ENCODE data around the gene CDH18. TPM values are rescaled to one million over a fixed set of nuclear protein-coding genes. Genes with fewer than 3 reads are reported as not detected.
A peak's percentile ranks its signal among the peaks of the same experiment; 100 is the strongest.

Gene CDH18
- total and polyA plus RNA-seq, 4 donors = 0.03 to 2.4 TPM; not detected in 2

DNA sequence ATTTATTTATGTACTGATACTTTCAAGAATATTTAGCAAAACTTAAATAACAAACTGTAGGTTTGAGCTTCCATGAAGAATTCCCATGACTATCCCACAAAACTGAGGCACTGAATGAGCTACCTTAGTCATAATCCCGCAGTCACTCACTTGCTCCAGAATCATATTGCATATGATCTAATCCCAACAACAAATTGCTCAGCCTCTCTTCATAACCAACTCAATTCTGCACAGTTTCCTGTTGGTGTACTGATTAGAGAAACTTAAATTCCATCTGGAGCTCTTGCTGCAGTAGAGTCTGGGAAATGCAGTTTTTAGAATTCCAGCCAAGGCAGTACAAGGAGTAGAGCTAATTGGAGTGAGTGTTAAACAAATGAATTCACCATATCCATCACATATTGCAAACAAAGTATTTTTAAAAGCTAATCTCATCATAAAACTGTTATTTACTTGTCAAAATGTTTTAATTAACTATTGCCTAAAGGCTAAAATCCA is 35.7 kb upstream of the CDH18 start:
- Histone ChIP-seq H3K4me3 (no peak overlapping the region), H3K27ac (ENCODE audit: low read depth in 1 of 2, low read length in 1 of 2) (no peak overlapping the region), H3K4me1 (ENCODE audit: control insufficient read depth in 5 of 5, insufficient read depth in 5 of 5, low read length in 5 of 5) (no peaks in the 10 kb centered on the region), H3K36me3 (ENCODE audit: control insufficient read depth in 4 of 4, insufficient read depth in 4 of 4, low read length in 4 of 4) (no peaks in the 10 kb centered on the region), H3K9me3 (ENCODE audit: control insufficient read depth in 4 of 4, insufficient read depth in 3 of 4, low read length in 3 of 4) (peaks cover 0 to 6% (median under 1%) of the 10 kb centered on the region in 4 donors), H3K27me3 (ENCODE audit: control insufficient read depth in 3 of 3, insufficient read depth in 3 of 3, low read length in 2 of 3) (no peaks in the 10 kb centered on the region), H3K9ac (ENCODE audit: insufficient read depth in 1 of 2, low read length in 2 of 2) (no peak overlapping the region)
- ATAC-seq (ENCODE audit: insufficient read depth, low FRiP score) (no peak), DNase-seq (peak in 2 of 3 donors; percentile 14 to 41)
- 83 to 93% methylated on average over 1 of the region's 1 CpG for WGBS, 2 donors
- TF ChIP-seq, protein P1, sequence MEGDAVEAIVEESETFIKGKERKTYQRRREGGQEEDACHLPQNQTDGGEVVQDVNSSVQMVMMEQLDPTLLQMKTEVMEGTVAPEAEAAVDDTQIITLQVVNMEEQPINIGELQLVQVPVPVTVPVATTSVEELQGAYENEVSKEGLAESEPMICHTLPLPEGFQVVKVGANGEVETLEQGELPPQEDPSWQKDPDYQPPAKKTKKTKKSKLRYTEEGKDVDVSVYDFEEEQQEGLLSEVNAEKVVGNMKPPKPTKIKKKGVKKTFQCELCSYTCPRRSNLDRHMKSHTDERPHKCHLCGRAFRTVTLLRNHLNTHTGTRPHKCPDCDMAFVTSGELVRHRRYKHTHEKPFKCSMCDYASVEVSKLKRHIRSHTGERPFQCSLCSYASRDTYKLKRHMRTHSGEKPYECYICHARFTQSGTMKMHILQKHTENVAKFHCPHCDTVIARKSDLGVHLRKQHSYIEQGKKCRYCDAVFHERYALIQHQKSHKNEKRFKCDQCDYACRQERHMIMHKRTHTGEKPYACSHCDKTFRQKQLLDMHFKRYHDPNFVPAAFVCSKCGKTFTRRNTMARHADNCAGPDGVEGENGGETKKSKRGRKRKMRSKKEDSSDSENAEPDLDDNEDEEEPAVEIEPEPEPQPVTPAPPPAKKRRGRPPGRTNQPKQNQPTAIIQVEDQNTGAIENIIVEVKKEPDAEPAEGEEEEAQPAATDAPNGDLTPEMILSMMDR (IDR thresholded peaks at IDR 0.05; ENCODE audit: control extremely low read depth, extremely low read depth) = no peak

DNA sequence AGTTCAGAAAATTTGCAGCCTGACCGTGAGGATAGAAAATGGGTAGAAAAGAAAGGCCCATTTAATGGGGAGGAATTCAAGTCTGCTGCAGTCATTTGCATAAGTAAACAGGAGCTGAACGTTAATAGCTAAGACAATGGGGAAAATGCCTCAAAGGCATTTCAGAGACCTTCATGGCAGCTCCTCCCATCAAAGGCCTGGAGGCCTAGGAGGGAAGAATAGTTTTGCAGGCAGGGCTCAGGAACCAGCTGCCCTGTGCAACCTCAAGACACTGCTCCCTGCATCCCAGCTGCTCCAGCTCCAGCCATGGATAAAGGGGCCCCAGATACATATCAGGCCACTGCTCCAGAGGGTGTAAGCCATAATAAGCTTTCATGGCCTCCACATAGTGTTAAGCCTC is 32.2 kb upstream of the CDH18 start:
- Histone ChIP-seq H3K27me3 (ENCODE audit: control insufficient read depth in 3 of 3, insufficient read depth in 3 of 3, low read length in 2 of 3) (no peaks in the 10 kb centered on the region), H3K9me3 (ENCODE audit: control insufficient read depth in 4 of 4, insufficient read depth in 3 of 4, low read length in 3 of 4) (peaks cover 0 to 6% (median under 1%) of the 10 kb centered on the region in 4 donors), H3K27ac (ENCODE audit: low read depth in 1 of 2, low read length in 1 of 2) (no peak overlapping the region), H3K9ac (ENCODE audit: insufficient read depth in 1 of 2, low read length in 2 of 2) (no peak overlapping the region), H3K36me3 (ENCODE audit: control insufficient read depth in 4 of 4, insufficient read depth in 4 of 4, low read length in 4 of 4) (no peaks in the 10 kb centered on the region), H3K4me3 (no peak overlapping the region), H3K4me1 (ENCODE audit: control insufficient read depth in 5 of 5, insufficient read depth in 5 of 5, low read length in 5 of 5) (no peaks in the 10 kb centered on the region)
- WGBS, 2 donors = 78 to 85% methylated on average over 2 of the region's 2 CpGs
- TF ChIP-seq, protein P1 (IDR thresholded peaks at IDR 0.05; ENCODE audit: control extremely low read depth, extremely low read depth) = no peak
- DNase-seq (no peak), ATAC-seq (ENCODE audit: insufficient read depth, low FRiP score) (no peak)

DNA sequence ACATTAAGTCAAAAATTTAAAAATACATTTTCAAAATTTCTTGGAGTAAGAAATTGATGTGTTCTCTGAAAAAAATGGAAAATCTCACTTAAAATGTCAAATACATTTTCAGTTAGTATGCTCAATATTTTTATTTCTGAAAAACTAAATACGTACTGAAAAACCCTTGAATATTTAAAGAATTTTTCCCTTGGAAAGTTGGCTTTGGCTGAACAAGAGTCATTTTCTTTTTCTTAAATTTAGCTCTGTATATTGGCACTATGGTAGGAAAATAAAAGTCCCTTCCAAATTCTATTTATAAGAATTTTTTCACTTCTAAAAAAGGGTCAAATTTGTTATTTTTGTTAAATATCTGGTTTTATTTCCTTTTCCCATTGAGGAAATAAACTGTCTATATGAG is 29.0 kb upstream of the CDH18 start:
- no peak for ATAC-seq (ENCODE audit: insufficient read depth, low FRiP score)
- WGBS, 2 donors = 74 to 82% methylated on average over 1 of the region's 1 CpG
- H3K36me3 ChIP-seq (ENCODE audit: control insufficient read depth in 4 of 4, insufficient read depth in 4 of 4, low read length in 4 of 4) = no peaks in the 10 kb centered on the region
- H3K9ac ChIP-seq (ENCODE audit: insufficient read depth in 1 of 2, low read length in 2 of 2) = no peak overlapping the region
- no peaks in the 10 kb centered on the region for H3K4me1 ChIP-seq (ENCODE audit: control insufficient read depth in 5 of 5, insufficient read depth in 5 of 5, low read length in 5 of 5)
- no peak overlapping the region for H3K4me3 ChIP-seq
- TF ChIP-seq, protein P1 (IDR thresholded peaks at IDR 0.05; ENCODE audit: control extremely low read depth, extremely low read depth) = no peak
- no peak overlapping the region for H3K27ac ChIP-seq (ENCODE audit: low read depth in 1 of 2, low read length in 1 of 2)
- H3K9me3 ChIP-seq (ENCODE audit: control insufficient read depth in 4 of 4, insufficient read depth in 3 of 4, low read length in 3 of 4) = peaks cover 0 to 6% (median 2%) of the 10 kb centered on the region in 4 donors
- H3K27me3 ChIP-seq (ENCODE audit: control insufficient read depth in 3 of 3, insufficient read depth in 3 of 3, low read length in 2 of 3) = no peaks in the 10 kb centered on the region
- no peak for DNase-seq

DNA sequence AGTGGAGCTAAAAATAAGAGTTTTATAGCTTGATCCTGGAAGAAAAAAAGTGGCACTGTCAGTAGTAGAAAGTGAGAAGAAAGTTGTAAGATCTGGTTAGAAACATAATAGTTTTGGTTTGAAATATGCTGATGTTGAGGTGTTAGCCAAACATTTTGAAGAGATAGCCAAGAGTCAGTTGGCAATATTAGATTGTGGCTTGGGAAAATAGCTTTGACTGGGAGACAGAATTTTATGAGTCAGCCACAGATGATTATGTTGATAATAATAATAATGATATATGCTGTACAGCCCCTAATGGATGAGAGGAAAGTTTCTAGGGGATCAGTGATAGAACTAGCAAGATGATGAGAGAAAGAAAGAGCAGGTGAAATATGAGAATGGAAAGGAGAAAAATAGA is 12.4 kb upstream of the CDH18 start:
- Histone ChIP-seq H3K9me3 (ENCODE audit: control insufficient read depth in 4 of 4, insufficient read depth in 3 of 4, low read length in 3 of 4) (no peaks in the 10 kb centered on the region), H3K4me1 (ENCODE audit: control insufficient read depth in 5 of 5, insufficient read depth in 5 of 5, low read length in 5 of 5) (no peaks in the 10 kb centered on the region), H3K9ac (ENCODE audit: insufficient read depth in 1 of 2, low read length in 2 of 2) (no peak overlapping the region), H3K27ac (ENCODE audit: low read depth in 1 of 2, low read length in 1 of 2) (no peak overlapping the region), H3K27me3 (ENCODE audit: control insufficient read depth in 3 of 3, insufficient read depth in 3 of 3, low read length in 2 of 3) (no peaks in the 10 kb centered on the region), H3K4me3 (no peak overlapping the region), H3K36me3 (ENCODE audit: control insufficient read depth in 4 of 4, insufficient read depth in 4 of 4, low read length in 4 of 4) (no peaks in the 10 kb centered on the region)
- DNase-seq (no peak), ATAC-seq (ENCODE audit: insufficient read depth, low FRiP score) (no peak)
- TF ChIP-seq, protein P1 (IDR thresholded peaks at IDR 0.05; ENCODE audit: control extremely low read depth, extremely low read depth) = no peak

All from lung (tissue), 12 donors.